OCI-LY7 (cell line): ENCODE measurements around the gene SDCBP2. TPM values are rescaled to one million over a fixed set of nuclear protein-coding genes. Genes with fewer than 3 reads are reported as not detected.

Experiments
- BruUV-seq: library from RNA; stranded (reverse); fragments of 400-500 nt; replicated peaks from 2 replicates; lab custom pipeline; 2021; lab: Mats Ljungman, UMichigan
- CTCF ChIA-PET: fragments of 300-600 bp; sonication (Branson Sonifier 250); formaldehyde crosslinking; loops from one replicate; lab custom pipeline; 2022; ENCODE audit warnings: antibody characterized with exemption; ENCODE audit not compliant: unreplicated experiment; lab: Charles Lee
- POLR2A ChIA-PET: fragments of 300-600 bp; sonication (Branson Sonifier 250); formaldehyde crosslinking; loops from one replicate; lab custom pipeline; 2022; ENCODE audit warnings: antibody characterized with exemption; lab: Charles Lee
- DNase-seq: peaks from one replicate; pipeline ENCODE4 v3.0.0-alpha.2; 2015; ENCODE audit warnings: low spot score
- H2AFZ ChIP-seq: fragments of 200-600 bp; sonication (generic), shearing (Covaris generic); 2 replicates; pipeline ENCODE4 v1.6.1; 2014; ENCODE audit warnings: mild to moderate bottlenecking, antibody characterized with exemption, low read length, moderate library complexity
- H3K27ac ChIP-seq: fragments of 200-600 bp; sonication (generic); 2 replicates; pipeline ENCODE4 v1.5.1; 2014; ENCODE audit warnings: mixed run types, low read depth, mild to moderate bottlenecking, moderate library complexity, low read length, inconsistent platforms; ENCODE audit not compliant: poor library complexity, severe bottlenecking
- H3K36me3 ChIP-seq: fragments of 200-600 bp; sonication (generic); 2 replicates; pipeline ENCODE4 v1.6.1; 2014; ENCODE audit warnings: mild to moderate bottlenecking, antibody characterized with exemption, low read length, moderate library complexity, mixed read lengths; ENCODE audit not compliant: insufficient read depth
- H3K4me1 ChIP-seq: fragments of 200-600 bp; sonication (generic); 2 replicates; pipeline ENCODE4 v1.5.1; 2014; ENCODE audit warnings: mild to moderate bottlenecking, low read length; ENCODE audit not compliant: insufficient read depth, poor library complexity, severe bottlenecking
- H3K4me2 ChIP-seq: fragments of 200-600 bp; sonication (generic); 2 replicates; pipeline ENCODE4 v1.6.1; 2014; ENCODE audit warnings: mild to moderate bottlenecking, low read length
- H3K4me3 ChIP-seq: fragments of 200-600 bp; sonication (generic); 2 replicates; pipeline ENCODE4 v1.5.1; 2014; ENCODE audit warnings: mild to moderate bottlenecking, low read depth, low read length; ENCODE audit not compliant: poor library complexity, severe bottlenecking
- H3K79me2 ChIP-seq: fragments of 200-600 bp; sonication (generic); 2 replicates; pipeline ENCODE4 v1.6.1; 2016; ENCODE audit warnings: low read depth, mild to moderate bottlenecking, low read length, moderate library complexity, mixed read lengths; ENCODE audit not compliant: insufficient read depth
- H3K9me2 ChIP-seq: fragments of 200-600 bp; sonication (generic); 2 replicates; pipeline ENCODE4 v1.6.1; 2016; ENCODE audit warnings: mild to moderate bottlenecking, low read length, mixed read lengths; ENCODE audit not compliant: insufficient read depth
- H3K9me3 ChIP-seq: fragments of 200-600 bp; sonication (generic); 2 replicates; pipeline ENCODE4 v1.6.1; 2014; ENCODE audit warnings: mild to moderate bottlenecking, mixed run types, low read length, mixed read lengths
- H4K20me1 ChIP-seq: fragments of 200-600 bp; sonication (generic); 2 replicates; pipeline ENCODE4 v1.6.1; 2014; ENCODE audit warnings: mild to moderate bottlenecking, antibody characterized with exemption, low read length, moderate library complexity, mixed read lengths; ENCODE audit not compliant: insufficient read depth
- CTCF ChIP-seq: fragments of 200-600 bp; sonication (generic); conservative IDR thresholded peaks from 2 replicates; pipeline ENCODE4 v1.5.1; 2014; ENCODE audit warnings: mild to moderate bottlenecking, antibody characterized with exemption, low read length, moderate library complexity, mixed read lengths
- EZH2phosphoT487 ChIP-seq: fragments of 200-600 bp; sonication (generic); IDR thresholded peaks from 2 replicates; pipeline ENCODE4 v1.6.1; 2018; ENCODE audit warnings: low read depth, borderline replicate concordance, mild to moderate bottlenecking, mixed run types, antibody characterized with exemption, low read length, moderate library complexity, mixed read lengths
- intact Hi-C: fragments of 100-400 bp; cut with micrococcal nuclease; formaldehyde crosslinking; loops from one replicate; pipeline ENCODE4 v1.10.0; 2022; ENCODE audit not compliant: unreplicated experiment
- total RNA-seq, 2 experiments: library from RNA; depleted of rRNA in 1 of 2; stranded (reverse); fragments of >200 nt in 1 of 2; shearing (Covaris generic) in 1 of 2; gene quantifications; 2 replicates each; pipeline ENCODE4 v1.2.3, GENCODE V29; 2014 to 2022

Gene SDCBP2
- total RNA-seq, 2 experiments from 2014 or later = 1.8 to 2.6 TPM

GRCh38 chr20:1304710-1305515 is 24.0 kb downstream of the SDCBP2 start:
- Histone ChIP-seq H3K4me1 (no peaks in the 10 kb centered on the region), H3K4me3 (no peak overlapping the region), H3K9me3 (no peaks in the 10 kb centered on the region), H3K27ac (no peak overlapping the region), H4K20me1 (no peaks in the 10 kb centered on the region), H3K9me2 (no peaks in the 10 kb centered on the region), H2AFZ (no peak overlapping the region), H3K4me2 (no peak overlapping the region), H3K36me3 (no peaks in the 10 kb centered on the region), H3K79me2 (no peaks in the 10 kb centered on the region)
- intact Hi-C loops = no loop called here
- BruUV-seq = no TSS peak
- CTCF ChIA-PET = no interaction called here
- no peak for TF ChIP-seq CTCF
- TF ChIP-seq EZH2phosphoT487 = no peak
- POLR2A ChIA-PET = interaction anchor here (0.5 kb wide), 2 partner anchors 75 to 340 kb away, joined by 3 to 4 read pairs; no protein-coding TSS in a partner anchor
- no peak for DNase-seq

DNA sequence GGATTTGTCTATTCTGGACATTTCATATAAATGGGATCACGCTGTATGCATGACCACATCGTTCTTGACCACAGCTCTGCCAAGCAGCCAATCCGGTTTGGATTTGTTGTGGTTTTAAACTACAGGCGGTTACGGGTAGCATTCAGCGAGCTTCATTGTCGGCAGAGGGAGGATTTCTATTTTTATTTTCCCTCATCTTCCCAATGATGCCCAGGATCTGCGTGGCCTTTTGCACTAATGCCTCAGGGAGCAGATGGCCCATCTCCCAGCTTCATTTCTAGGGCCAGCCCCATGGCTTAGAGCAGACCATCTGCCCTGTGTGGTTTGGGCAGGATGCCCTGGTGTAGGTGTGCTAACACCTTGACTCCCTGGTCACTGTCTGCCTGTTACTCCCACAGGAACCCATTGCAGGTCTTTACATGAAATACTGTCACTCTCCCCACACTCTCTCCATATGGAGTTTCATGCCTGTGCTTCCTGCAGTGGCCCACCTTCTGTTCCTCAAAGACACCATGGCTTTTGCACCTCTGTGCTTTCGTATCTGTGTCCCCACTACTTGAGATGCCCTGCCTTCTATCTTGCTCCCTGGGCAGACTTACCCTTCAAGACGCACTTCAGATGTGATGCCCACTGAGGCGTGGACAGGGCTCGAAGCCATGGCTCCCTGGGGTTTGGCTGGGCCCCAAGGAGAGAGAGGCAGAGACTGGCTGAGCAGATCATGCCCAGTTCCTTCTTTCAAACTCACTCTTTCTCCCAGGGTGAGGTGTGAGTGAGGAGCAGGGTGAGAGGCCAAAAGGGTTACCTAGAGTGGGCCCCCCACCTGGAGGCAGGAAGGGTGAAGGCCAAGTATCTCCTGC is 26.0 kb downstream of the SDCBP2 start:
- H2AFZ ChIP-seq = no peak overlapping the region
- BruUV-seq = no TSS peak
- no peak for DNase-seq

More for the DNA sequence above, 26.0 kb downstream of the SDCBP2 start:
- ChIA-PET POLR2A (no interaction called here), CTCF (no interaction called here)
- no peak overlapping the region for H3K4me3 ChIP-seq
- H4K20me1 ChIP-seq = no peaks in the 10 kb centered on the region
- no peaks in the 10 kb centered on the region for H3K79me2 ChIP-seq
- TF ChIP-seq CTCF = no peak
- no peak for TF ChIP-seq EZH2phosphoT487
- no peaks in the 10 kb centered on the region for H3K9me2 ChIP-seq
- no peak overlapping the region for H3K4me2 ChIP-seq
- H3K27ac ChIP-seq = no peak overlapping the region
- H3K9me3 ChIP-seq = no peaks in the 10 kb centered on the region
- no peaks in the 10 kb centered on the region for H3K36me3 ChIP-seq
- intact Hi-C loops = no loop called here
- H3K4me1 ChIP-seq = no peaks in the 10 kb centered on the region
